Measurements from ENCODE around the gene TUBGCP4. TPM values are rescaled to one million over a fixed set of nuclear protein-coding genes. Genes with fewer than 3 reads are reported as not detected.

TUBGCP4 gene
- total and polyA plus RNA-seq, 10 of the 15 experiments (the other 5 are each of a cell fraction or from before 2014, with no cell fraction given), result 6.3 to 39.1 (median 24.8) TPM

- H3K36me3 ChIP-seq (ENCODE audit: control insufficient read depth in 2 of 2, insufficient read depth in 2 of 2, low read length in 1 of 2), result peaks cover 10 to 11% of the 10 kb centered on the region in 2 experiments
- in situ Hi-C loops (cut with MboI), result no loop called here
- WGBS (ENCODE audit: insufficient coverage, insufficient replicate concordance, low lambda C conversion rate, missing lambda C conversion rate), result 99% methylated on average over 4 of the region's 4 CpGs
- TF ChIP-seq SP1 (IDR thresholded peaks at IDR 0.05; ENCODE audit: low read depth, low read length) (no peak), RB1 (IDR thresholded peaks at IDR 0.05; ENCODE audit: borderline replicate concordance) (no peak), SKIL (IDR thresholded peaks at IDR 0.05; ENCODE audit: low read depth, poor library complexity, severe bottlenecking) (no peak), ZBED1 (IDR thresholded peaks at IDR 0.05; ENCODE audit: borderline replicate concordance) (no peak), HSF1 (IDR thresholded peaks at IDR 0.05; ENCODE audit: low read depth, low read length) (no peak), PKNOX1 (IDR thresholded peaks at IDR 0.05) (no peak), KAT2A (conservative IDR thresholded peaks at IDR 0.05; ENCODE audit: control insufficient read depth, low read depth, low read length) (no peak), IRF5 (IDR thresholded peaks at IDR 0.05; ENCODE audit: borderline replicate concordance) (no peak)
- no peaks in the 10 kb centered on the region for H3K4me1 ChIP-seq (ENCODE audit: control insufficient read depth, insufficient read depth, low read length)
- no peak overlapping the region for H3K4me2 ChIP-seq (ENCODE audit: control insufficient read depth, insufficient read depth)
- POLR2A ChIA-PET, result interaction anchor here (0.6 kb wide), 1 partner anchor 11 kb away, joined by 3 read pairs; no protein-coding TSS in a partner anchor
- FAIRE-seq (no peak), ATAC-seq (no peak), DNase-seq (ENCODE audit: low read depth, low spot score) (no peak)
- no TSS peak for BruUV-seq (replicated peaks)
- H4K20me1 ChIP-seq (ENCODE audit: control insufficient read depth, insufficient read depth), result no peaks in the 10 kb centered on the region
- H3K27ac ChIP-seq (ENCODE audit: control insufficient read depth, insufficient read depth), result no peak overlapping the region
- intact Hi-C loops (cut with micrococcal nuclease; ENCODE audit: unreplicated experiment), result no loop called here
- SMC1A ChIA-PET (ENCODE audit: uncharacterized antibody, unreplicated experiment), result interaction anchor here (0.7 kb wide), 1 partner anchor 105 kb away, joined by 3 read pairs; no protein-coding TSS in a partner anchor
- H3K9me3 ChIP-seq (replicated peaks; ENCODE audit: control insufficient read depth, insufficient read depth, low read length), result no peaks in the 10 kb centered on the region
- RAD21 ChIA-PET (ENCODE audit: unreplicated experiment), result no interaction called here
- CTCF ChIA-PET, result no interaction called here
- no peak overlapping the region for H3K4me3 ChIP-seq
- H3K9ac ChIP-seq (ENCODE audit: control insufficient read depth, insufficient read depth, low read length), result no peak overlapping the region
- H3K27me3 ChIP-seq (replicated peaks in 1 of 2; ENCODE audit: control insufficient read depth in 2 of 2, insufficient read depth in 2 of 2, low read length in 1 of 2), result no peaks in the 10 kb centered on the region
- no peaks in the 10 kb centered on the region for H3K79me2 ChIP-seq (ENCODE audit: control insufficient read depth, insufficient read depth, low read length)
- no peak overlapping the region for H2AFZ ChIP-seq (ENCODE audit: control insufficient read depth, low read depth, low read length)
Measured at GRCh38 chr15:43408789-43409188, 37.9 kb downstream of the TUBGCP4 start.

Measured in GM12878 (cell line).